ENCODE data around the gene MVP.

The MVP gene

DNA sequence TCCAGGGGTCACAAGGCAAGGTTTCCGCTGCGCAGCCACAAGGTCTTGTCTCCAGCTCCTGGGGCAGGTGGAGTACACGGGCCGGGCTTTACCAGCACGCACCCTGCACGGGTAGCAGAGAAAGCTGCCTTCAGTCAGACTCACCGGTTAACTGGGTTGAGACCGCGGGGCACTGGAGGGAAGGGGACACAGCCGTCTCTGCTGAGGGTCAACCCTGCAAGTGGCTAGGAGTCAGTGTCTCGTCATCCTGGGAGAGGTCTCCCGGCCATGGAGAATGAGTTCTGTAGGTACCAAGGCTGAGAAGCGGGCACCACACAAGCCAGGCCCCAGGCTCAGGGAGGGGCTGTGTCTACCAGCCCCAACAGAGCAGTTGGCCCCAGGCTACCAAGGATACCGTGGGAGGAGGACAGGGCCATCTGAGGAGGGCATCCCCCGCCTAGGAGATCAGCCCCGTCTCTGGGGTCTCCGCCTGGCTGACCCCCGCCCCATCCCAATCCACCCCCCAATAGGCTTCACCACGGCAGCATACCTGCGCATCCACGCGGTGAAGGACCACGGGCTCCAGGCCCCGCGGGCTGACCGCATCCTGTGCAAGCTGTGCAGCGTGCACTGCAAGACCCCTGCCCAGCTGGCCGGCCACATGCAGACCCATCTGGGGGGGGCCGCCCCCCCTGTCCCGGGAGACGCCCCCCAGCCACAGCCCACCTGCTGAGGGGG is 11.1 kb upstream of the MVP start:
- DNase-seq (ENCODE audit: low spot score) = no peak
- TF ChIP-seq, protein P1, sequence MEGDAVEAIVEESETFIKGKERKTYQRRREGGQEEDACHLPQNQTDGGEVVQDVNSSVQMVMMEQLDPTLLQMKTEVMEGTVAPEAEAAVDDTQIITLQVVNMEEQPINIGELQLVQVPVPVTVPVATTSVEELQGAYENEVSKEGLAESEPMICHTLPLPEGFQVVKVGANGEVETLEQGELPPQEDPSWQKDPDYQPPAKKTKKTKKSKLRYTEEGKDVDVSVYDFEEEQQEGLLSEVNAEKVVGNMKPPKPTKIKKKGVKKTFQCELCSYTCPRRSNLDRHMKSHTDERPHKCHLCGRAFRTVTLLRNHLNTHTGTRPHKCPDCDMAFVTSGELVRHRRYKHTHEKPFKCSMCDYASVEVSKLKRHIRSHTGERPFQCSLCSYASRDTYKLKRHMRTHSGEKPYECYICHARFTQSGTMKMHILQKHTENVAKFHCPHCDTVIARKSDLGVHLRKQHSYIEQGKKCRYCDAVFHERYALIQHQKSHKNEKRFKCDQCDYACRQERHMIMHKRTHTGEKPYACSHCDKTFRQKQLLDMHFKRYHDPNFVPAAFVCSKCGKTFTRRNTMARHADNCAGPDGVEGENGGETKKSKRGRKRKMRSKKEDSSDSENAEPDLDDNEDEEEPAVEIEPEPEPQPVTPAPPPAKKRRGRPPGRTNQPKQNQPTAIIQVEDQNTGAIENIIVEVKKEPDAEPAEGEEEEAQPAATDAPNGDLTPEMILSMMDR (IDR thresholded peaks at IDR 0.05; ENCODE audit: borderline replicate concordance, control extremely low read depth, extremely low read depth, insufficient read depth, missing control alignments) = no peak
- in situ Hi-C loops (cut with MboI; ENCODE audit: low sequenced_read_pairs, unreplicated experiment) = no loop called here

DNA sequence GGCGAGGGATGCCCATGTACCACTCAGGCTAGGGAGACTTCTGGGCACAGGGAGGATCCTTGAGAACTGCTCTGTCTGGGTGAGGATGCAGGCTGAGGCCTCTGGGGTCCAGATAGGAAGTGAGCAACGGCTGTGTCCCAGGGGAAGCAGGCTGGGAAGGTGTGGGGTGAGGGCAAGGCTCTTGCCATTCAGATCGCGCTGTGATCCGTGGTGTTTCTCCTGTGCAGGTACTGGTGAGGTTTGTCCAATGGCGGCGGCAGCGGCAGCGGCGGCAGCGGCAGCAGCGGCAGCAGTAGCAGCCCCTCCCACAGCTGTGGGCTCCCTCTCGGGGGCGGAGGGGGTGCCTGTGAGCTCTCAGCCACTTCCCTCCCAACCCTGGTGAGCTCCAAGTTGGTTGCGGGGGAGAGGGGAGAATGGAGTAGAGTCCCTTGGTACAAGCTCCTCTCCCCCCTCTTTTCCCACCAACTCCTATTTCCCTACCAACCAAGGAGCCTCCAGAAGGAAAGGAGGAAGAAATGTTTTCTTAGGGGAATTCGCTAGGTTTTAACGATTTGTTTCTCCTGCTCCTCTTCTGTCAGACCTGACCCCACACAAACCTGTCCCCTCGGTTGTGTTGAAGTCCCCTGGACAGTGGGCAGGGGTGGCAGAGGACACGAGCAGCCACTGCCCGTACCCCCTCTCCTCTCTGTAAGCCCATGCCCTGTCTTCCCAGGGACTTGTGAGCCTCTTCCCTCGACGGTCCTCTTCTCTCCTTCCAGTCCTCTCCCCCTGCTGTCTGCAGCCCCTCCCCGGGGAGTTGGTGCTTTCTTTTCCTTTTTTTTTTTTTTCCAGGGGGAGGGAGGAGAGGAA is 10.2 kb upstream of the MVP start:
- no peak for DNase-seq (ENCODE audit: low spot score)
- in situ Hi-C loops (cut with MboI; ENCODE audit: low sequenced_read_pairs, unreplicated experiment) = no loop called here
- TF ChIP-seq, protein P1 (IDR thresholded peaks at IDR 0.05; ENCODE audit: borderline replicate concordance, control extremely low read depth, extremely low read depth, insufficient read depth, missing control alignments) = no peak

DNA sequence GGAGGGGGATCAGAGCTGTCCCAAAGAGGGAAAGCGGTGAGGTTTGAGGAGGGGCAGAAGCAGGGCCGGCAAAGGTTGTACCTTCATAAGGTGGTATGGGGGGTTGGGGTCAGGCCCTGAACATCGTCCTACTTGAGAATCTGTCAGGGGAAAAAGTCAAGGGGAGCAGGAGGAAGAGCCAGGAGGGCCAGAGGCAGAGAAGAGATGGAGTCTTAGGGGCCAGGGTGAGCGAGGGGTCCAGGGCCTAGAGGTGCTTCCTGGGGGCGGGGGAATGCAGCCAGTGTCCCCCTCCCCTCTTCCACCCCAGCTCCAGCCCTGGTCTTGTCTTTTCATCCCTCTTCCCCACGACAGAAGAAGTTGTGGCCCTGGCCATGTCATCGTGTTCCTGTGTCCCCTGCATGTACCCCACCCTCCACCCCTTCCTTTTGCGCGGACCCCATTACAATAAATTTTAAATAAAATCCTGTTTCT is 9.5 kb upstream of the MVP start:
- TF ChIP-seq, protein P1 (IDR thresholded peaks at IDR 0.05; ENCODE audit: borderline replicate concordance, control extremely low read depth, extremely low read depth, insufficient read depth, missing control alignments) = no peak
- in situ Hi-C loops (cut with MboI; ENCODE audit: low sequenced_read_pairs, unreplicated experiment) = no loop called here
- DNase-seq (ENCODE audit: low spot score) = no peak

DNA sequence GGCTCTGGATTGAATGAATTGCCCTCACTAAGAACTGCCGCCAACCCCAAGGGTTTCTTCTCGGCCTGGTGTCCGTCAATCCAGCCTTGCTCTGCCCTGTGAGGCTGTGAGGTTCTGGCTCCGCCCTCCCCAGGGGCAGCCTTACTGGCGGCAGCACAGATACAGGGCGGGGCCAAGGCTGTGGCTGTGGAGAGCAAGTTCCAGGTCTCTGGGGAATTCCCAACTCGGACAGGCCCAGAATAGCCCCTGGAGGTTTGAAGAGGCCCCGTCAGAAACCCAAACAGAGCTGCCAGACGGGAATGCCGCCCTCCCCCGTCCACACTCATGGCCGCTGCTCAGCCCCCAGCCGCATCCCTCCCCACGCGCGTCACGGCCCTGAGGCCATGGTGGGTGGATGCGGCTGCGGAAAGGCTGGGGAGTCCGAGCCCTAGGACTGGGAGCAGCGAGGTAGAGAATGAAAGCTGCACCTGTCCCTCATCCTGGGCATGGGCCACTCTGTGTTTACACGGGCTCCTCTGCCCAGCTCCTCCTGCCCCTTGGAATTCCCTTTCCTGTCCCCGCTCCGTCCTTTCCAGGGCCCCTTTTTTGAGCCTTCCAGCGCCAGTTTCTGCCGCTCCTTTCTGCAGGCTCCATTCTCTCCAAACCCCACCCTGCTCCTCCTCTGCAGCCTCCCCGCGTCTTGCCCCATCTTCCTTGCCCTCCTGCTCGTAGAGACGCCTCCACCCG is 8.9 kb upstream of the MVP start:
- TF ChIP-seq, protein P1 (IDR thresholded peaks at IDR 0.05; ENCODE audit: borderline replicate concordance, control extremely low read depth, extremely low read depth, insufficient read depth, missing control alignments) = no peak
- DNase-seq (ENCODE audit: low spot score) = peak; percentile 92
- in situ Hi-C loops (cut with MboI; ENCODE audit: low sequenced_read_pairs, unreplicated experiment) = no loop called here

DNA sequence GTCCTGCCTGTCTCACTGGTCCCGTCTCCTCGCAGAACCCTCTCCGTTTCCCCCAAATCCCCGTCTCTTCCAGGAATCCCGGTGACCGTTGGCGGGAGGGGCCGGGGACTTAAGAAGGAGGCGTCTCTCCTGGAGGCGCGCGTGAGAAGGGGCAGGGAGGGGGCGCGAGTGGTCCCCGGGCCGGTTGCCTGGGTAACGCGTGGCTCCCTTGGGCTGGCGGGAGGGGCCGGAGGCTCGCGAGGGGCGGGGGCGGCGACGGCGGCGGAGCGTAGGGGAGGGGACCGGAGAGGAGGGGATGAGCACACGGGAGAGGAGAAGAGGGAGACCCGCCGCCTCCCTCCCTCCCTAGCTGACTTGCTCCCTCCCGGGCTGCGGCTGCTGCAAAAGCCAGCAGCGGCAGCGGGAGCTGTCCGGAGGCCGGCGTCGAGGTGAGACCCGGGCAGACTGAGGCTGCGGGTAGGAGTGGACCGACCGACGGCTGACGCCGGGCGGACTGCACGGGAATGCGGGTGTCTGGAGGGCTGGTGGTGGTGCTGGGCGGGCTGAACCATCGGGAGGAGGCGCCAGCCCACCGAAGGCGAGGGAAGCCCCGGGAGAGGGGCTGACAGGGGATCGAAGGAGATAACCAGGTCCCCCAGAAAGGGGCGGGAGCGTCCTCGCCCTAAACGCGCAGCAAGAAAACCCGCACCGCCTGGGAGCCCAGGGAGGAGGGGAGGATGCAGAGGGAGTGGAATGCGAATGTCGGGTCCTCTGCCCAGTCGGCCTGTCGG is 8.2 kb upstream of the MVP start, which contains the start of gene PRRT2:
PRRT2 (plus strand) TSS at position 298 of the 770 bp plus-strand sequence. CDS start 862 bp downstream, outside the sequence.
- DNase-seq (ENCODE audit: low spot score) = peak; percentile 65
- in situ Hi-C loops (cut with MboI; ENCODE audit: low sequenced_read_pairs, unreplicated experiment) = no loop called here
- TF ChIP-seq, protein P1 (IDR thresholded peaks at IDR 0.05; ENCODE audit: borderline replicate concordance, control extremely low read depth, extremely low read depth, insufficient read depth, missing control alignments) = no peak

Data from GM13976 (cell line).